HFFc6 (cell line): ENCODE data around the gene LDHAL6A. TPM values are rescaled to one million over a fixed set of nuclear protein-coding genes. Genes with fewer than 3 reads are reported as not detected.

Experiments used
- DNase-seq: peaks from one replicate; pipeline ENCODE4 v3.0.0-alpha.2; 2018
- H3K27ac Mint-ChIP-seq: 2 replicates; pipeline ENCODE4 v1.8.0; 2020; ENCODE audit warnings: mild to moderate bottlenecking, mixed read lengths
- H3K27me3 Mint-ChIP-seq: 2 replicates; pipeline ENCODE4 v1.8.0; 2021; ENCODE audit warnings: mild to moderate bottlenecking, moderate library complexity, mixed read lengths; ENCODE audit not compliant: insufficient read depth
- H3K36me3 Mint-ChIP-seq: 2 replicates; pipeline ENCODE4 v1.8.0; 2021; ENCODE audit warnings: low read depth, mixed read lengths
- H3K4me1 Mint-ChIP-seq: 2 replicates; pipeline ENCODE4 v1.8.0; 2020; ENCODE audit warnings: low read depth, mixed read lengths
- H3K4me3 Mint-ChIP-seq: 2 replicates; pipeline ENCODE4 v1.8.0; 2020; ENCODE audit warnings: mild to moderate bottlenecking, moderate library complexity, mixed read lengths
- H3K9me3 Mint-ChIP-seq: 2 replicates; pipeline ENCODE4 v1.8.0; 2020; ENCODE audit warnings: mild to moderate bottlenecking, mixed read lengths
- total RNA-seq, 6 experiments: library from RNA; stranded (reverse); fragmentation: NEBNext Ultra II Directional; extraction: Animal tissue kit (Norgen Biotek cat#: 25700); gene quantifications; 2 replicates in 1 of 6; 3 replicates in 5 of 6; pipeline ENCODE4 v1.2.3, GENCODE V29; 2021
- TF ChIP-seq, protein P1 (sequence below): fragments of 200-600 bp; sonication (generic); IDR thresholded peaks from 2 replicates; pipeline ENCODE4 v1.5.0; 2021; ENCODE audit warnings: antibody characterized with exemption, mild to moderate bottlenecking

LDHAL6A gene
- total RNA-seq, 6 experiments from 2014 or later = not detected

DNA sequence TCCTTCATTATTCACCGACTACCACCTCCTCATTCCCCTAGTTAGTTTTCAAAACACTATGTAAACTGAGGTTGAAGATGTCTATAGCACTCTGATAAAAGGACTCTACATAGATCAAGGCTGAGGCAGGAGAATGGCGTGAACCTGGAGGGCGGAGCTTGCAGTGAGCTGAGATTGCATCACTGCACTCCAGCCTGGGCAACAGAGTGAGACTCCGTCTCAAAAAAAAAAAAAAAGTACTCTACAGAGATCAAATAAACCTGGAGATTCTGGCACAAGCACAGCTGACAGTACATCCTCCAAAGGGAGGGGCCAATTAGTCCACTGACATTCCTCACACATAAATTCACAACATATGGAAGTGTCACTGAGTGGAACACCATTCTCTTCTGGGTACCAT is 40.0 kb downstream of the LDHAL6A start:
- Mint-ChIP-seq H3K36me3 (peaks cover 18% of the 10 kb centered on the region), H3K27me3 (no peaks in the 10 kb centered on the region; the same call in 1 of the 2 replicates), H3K4me3 (no peak overlapping the region), H3K9me3 (no peaks in the 10 kb centered on the region), H3K4me1 (peaks cover 15% of the 10 kb centered on the region), H3K27ac (no peak overlapping the region)
- TF ChIP-seq, protein P1, sequence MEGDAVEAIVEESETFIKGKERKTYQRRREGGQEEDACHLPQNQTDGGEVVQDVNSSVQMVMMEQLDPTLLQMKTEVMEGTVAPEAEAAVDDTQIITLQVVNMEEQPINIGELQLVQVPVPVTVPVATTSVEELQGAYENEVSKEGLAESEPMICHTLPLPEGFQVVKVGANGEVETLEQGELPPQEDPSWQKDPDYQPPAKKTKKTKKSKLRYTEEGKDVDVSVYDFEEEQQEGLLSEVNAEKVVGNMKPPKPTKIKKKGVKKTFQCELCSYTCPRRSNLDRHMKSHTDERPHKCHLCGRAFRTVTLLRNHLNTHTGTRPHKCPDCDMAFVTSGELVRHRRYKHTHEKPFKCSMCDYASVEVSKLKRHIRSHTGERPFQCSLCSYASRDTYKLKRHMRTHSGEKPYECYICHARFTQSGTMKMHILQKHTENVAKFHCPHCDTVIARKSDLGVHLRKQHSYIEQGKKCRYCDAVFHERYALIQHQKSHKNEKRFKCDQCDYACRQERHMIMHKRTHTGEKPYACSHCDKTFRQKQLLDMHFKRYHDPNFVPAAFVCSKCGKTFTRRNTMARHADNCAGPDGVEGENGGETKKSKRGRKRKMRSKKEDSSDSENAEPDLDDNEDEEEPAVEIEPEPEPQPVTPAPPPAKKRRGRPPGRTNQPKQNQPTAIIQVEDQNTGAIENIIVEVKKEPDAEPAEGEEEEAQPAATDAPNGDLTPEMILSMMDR = no peak
- no peak for DNase-seq

DNA sequence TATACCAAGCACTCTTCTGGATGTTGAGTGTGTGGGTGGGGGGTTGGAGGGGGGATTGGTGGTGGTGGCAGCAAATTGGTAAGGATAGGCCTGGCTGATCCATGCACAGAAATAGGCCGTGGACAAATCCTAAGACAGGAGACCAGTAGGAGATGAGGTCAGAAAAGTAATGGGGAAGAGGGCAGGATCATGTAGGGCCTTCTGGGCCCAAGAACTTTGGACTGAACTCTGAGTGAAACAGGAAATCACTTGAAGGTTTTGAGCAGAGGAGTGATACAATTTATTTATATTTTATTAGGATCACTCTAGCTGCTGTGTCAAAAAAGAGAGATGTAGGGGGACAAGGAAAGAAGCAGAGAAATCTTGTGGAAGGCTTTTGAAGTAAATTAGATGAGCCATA is 42.4 kb downstream of the LDHAL6A start:
- Mint-ChIP-seq H3K4me3 (no peak overlapping the region), H3K27me3 (no peaks in the 10 kb centered on the region; the same call in 1 of the 2 replicates), H3K9me3 (no peaks in the 10 kb centered on the region), H3K4me1 (peaks cover 5% of the 10 kb centered on the region; the same call in 1 of the 2 replicates), H3K27ac (no peak overlapping the region), H3K36me3 (peaks cover 31% of the 10 kb centered on the region)
- TF ChIP-seq, protein P1 = no peak
- no peak for DNase-seq

DNA sequence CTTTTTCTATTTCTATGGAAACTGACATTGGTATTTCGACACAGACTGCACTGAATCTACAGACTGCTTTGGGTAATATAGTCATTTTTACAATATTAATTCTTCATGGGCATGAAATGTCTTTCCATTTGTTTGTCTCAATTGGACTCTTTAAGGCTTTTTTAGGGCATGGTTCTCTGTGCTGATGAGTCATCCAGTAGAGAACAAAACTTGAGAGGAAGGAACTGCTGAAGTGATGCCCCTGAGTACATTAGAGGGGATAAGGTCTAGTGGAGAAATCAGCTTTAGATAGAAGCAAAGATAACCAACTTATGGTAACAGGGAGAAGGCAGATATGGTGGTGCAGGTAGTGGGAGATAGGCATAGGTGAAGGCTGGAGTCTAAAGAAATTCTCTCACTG is 46.0 kb downstream of the LDHAL6A start:
- Mint-ChIP-seq H3K9me3 (no peaks in the 10 kb centered on the region), H3K4me1 (no peaks in the 10 kb centered on the region), H3K27ac (no peak overlapping the region), H3K36me3 (peaks cover 31% of the 10 kb centered on the region), H3K27me3 (no peaks in the 10 kb centered on the region; the same call in 1 of the 2 replicates), H3K4me3 (no peak overlapping the region)
- no peak for DNase-seq
- TF ChIP-seq, protein P1 = no peak

DNA sequence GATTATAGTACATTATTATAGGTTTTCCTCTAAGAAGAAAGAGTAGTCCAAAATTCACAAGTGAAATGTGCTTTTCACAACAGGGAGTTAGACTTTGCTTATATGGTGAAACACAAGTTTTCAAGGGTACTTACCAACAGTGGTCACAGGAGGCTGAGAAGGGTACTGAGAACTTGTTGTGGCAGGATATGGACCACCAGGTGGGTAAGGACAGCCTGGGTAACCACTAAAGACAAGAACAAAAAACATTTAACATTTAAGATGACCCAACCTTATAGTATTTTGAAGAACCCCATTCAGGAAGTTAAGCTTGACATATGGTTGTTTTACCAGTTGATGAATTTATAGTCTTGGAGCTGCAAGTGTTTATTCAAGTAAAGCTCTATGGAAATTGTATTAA is 46.7 kb downstream of the LDHAL6A start:
- no peaks in the 10 kb centered on the region for H3K27me3 Mint-ChIP-seq
- peaks cover 38% of the 10 kb centered on the region for H3K36me3 Mint-ChIP-seq
- TF ChIP-seq, protein P1 = no peak

DNA sequence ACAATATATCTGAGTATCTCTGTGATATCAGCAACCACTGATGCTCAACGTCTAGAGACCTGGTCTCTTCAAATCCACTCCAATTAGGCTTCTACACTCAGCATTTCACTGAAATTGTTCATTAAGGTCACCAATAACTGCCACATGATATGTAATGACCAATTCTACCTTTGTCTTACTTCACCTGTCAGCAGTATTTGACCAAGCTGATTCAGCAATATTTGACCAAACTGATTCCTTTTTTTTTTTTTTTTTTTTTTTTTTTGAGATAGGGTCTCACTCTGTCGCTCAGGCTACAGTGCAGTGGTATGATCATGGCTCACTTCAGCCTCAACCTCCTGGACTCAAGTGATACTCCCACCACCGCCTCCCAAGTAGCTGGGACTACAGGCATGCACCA is 65.5 kb downstream of the LDHAL6A start:
- H3K36me3 Mint-ChIP-seq = peaks cover 5% of the 10 kb centered on the region; the same call in 1 of the 2 replicates
- H3K9me3 Mint-ChIP-seq = no peaks in the 10 kb centered on the region
- no peaks in the 10 kb centered on the region for H3K27me3 Mint-ChIP-seq
- peaks cover 13% of the 10 kb centered on the region for H3K4me1 Mint-ChIP-seq
- no peak overlapping the region for H3K27ac Mint-ChIP-seq
- H3K4me3 Mint-ChIP-seq = no peak overlapping the region
- TF ChIP-seq, protein P1 = no peak
- no peak for DNase-seq

More for the DNA sequence above, 46.7 kb downstream of the LDHAL6A start:
- DNase-seq = no peak
- Mint-ChIP-seq H3K27ac (no peak overlapping the region), H3K4me3 (no peak overlapping the region), H3K9me3 (no peaks in the 10 kb centered on the region), H3K4me1 (no peaks in the 10 kb centered on the region)

DNA sequence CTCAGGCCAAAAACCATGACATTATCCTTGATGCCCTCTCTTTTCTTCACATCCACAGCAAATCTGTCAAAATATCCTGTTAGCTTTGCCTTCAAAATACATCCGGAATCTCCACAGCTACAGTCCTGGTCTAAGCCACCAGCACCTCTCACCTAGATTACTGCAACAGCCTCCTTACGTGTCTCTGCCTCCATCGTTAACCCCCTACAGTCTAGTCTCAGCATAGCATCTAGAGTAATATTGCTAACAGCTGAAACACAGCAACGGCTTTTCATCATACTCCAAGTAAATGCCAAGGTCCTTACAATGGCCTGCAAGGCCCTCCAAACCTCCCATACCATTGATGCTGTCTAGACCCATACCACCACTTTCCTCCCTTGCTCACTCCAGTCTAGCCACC is 66.7 kb downstream of the LDHAL6A start:
- peaks cover 3% of the 10 kb centered on the region for H3K27me3 Mint-ChIP-seq
- no peaks in the 10 kb centered on the region for H3K9me3 Mint-ChIP-seq
- H3K4me1 Mint-ChIP-seq = peaks cover 14% of the 10 kb centered on the region
- TF ChIP-seq, protein P1 = peak; percentile 46
- DNase-seq = no peak
- peak overlapping the region; percentile 39 for H3K27ac Mint-ChIP-seq
- peaks cover 10% of the 10 kb centered on the region; the same call in 1 of the 2 replicates for H3K36me3 Mint-ChIP-seq
- H3K4me3 Mint-ChIP-seq = no peak overlapping the region
